Caco-2 (cell line): Measurements from ENCODE around the gene LTO1. TPM values are rescaled to one million over a fixed set of nuclear protein-coding genes. Genes with fewer than 3 reads are reported as not detected.
A peak's percentile ranks its signal among the peaks of the same experiment; 100 is the strongest.
"Not testable (repeated sequence)": the region's sequence is repeated elsewhere in the genome, so short reads cannot be mapped to it uniquely, and the experiment has no call there.

Experiments
- BruUV-seq: library from RNA; stranded (reverse); fragments of 400-500 nt; replicated peaks from 2 replicates; lab custom pipeline; 2021; lab: Mats Ljungman, UMichigan
- CTCF ChIA-PET: fragments of 300-600 bp; sonication (Branson Sonifier 250); formaldehyde crosslinking; loops from one replicate; lab custom pipeline; 2022; ENCODE audit warnings: antibody characterized with exemption; lab: Charles Lee
- POLR2A ChIA-PET: fragments of 300-600 bp; sonication (Branson Sonifier 250); formaldehyde crosslinking; loops from one replicate; lab custom pipeline; 2022; ENCODE audit warnings: antibody characterized with exemption; lab: Charles Lee
- DNase-seq, 2 experiments: peaks; one replicate each; pipeline versions ENCODE4 v3.0.0 to v3.0.0-alpha.2; 2020 to 2022
- H3K27me3 ChIP-seq: replicated peaks from 2 replicates; pipeline ENCODE4 v1.6.0; 2011; ENCODE audit warnings: low read length; ENCODE audit not compliant: control insufficient read depth, insufficient read depth
- H3K36me3 ChIP-seq: 2 replicates; pipeline ENCODE4 v1.5.1; 2011; ENCODE audit warnings: low read length; ENCODE audit not compliant: control insufficient read depth, insufficient read depth
- H3K4me1 ChIP-seq: fragments of 250-450 bp; sonication (Bioruptor Pico); 2 replicates; pipeline ENCODE4 v1.5.1; 2020; ENCODE audit warnings: mild to moderate bottlenecking
- H3K4me3 ChIP-seq: 2 replicates; pipeline ENCODE4 v1.5.1; 2011; ENCODE audit warnings: low read depth, mild to moderate bottlenecking, control low read depth, low read length
- H3K9me3 ChIP-seq: fragments of 250-450 bp; sonication (Bioruptor Pico); 2 replicates; pipeline ENCODE4 v1.5.1; 2020; ENCODE audit warnings: mild to moderate bottlenecking, moderate library complexity
- H3K27ac Mint-ChIP-seq: one replicate; pipeline ENCODE4 v1.8.0; 2022; ENCODE audit warnings: mixed read lengths; ENCODE audit not compliant: unreplicated experiment
- H3K27me3 Mint-ChIP-seq: one replicate; pipeline ENCODE4 v1.8.0; 2022; ENCODE audit warnings: mixed read lengths; ENCODE audit not compliant: insufficient read depth, unreplicated experiment
- H3K36me3 Mint-ChIP-seq: one replicate; pipeline ENCODE4 v1.8.0; 2022; ENCODE audit warnings: mild to moderate bottlenecking, mixed read lengths; ENCODE audit not compliant: insufficient read depth, unreplicated experiment
- H3K4me1 Mint-ChIP-seq: one replicate; pipeline ENCODE4 v1.8.0; 2022; ENCODE audit warnings: low read depth, mixed read lengths; ENCODE audit not compliant: unreplicated experiment
- H3K4me3 Mint-ChIP-seq: one replicate; pipeline ENCODE4 v1.8.0; 2022; ENCODE audit warnings: mild to moderate bottlenecking, moderate library complexity, mixed read lengths; ENCODE audit not compliant: unreplicated experiment
- H3K9me3 Mint-ChIP-seq: one replicate; pipeline ENCODE4 v1.8.0; 2022; ENCODE audit warnings: mixed read lengths; ENCODE audit not compliant: unreplicated experiment
- CTCF ChIP-seq, 2 experiments: fragments of 200-600 bp in 1 of 2; IDR thresholded peaks; 1 replicate in 1 of 2; 2 replicates in 1 of 2; pipeline versions ENCODE4 v1.5.1 to v1.8.0; 2011 to 2022; ENCODE audit warnings: antibody characterized with exemption in 1 of 2, control low read depth in 1 of 2, inconsistent platforms in 1 of 2, low read depth in 1 of 2, low read length in 1 of 2, mild to moderate bottlenecking in 1 of 2, moderate library complexity in 1 of 2; ENCODE audit not compliant: insufficient read depth in 1 of 2, severe bottlenecking in 1 of 2, unreplicated experiment in 1 of 2
- intact Hi-C: fragments of 100-400 bp; cut with micrococcal nuclease; formaldehyde crosslinking; loops from one replicate; pipeline ENCODE4 v1.10.0; 2022; ENCODE audit not compliant: unreplicated experiment
- total RNA-seq: library from RNA; stranded (reverse); gene quantifications from 2 replicates; pipeline ENCODE4 v1.2.3, GENCODE V29; 2022

Gene LTO1
- total RNA-seq, 1 experiment from 2014 or later, result 49.3 TPM

- Histone ChIP-seq H3K9me3 (no peaks in the 10 kb centered on the region), H3K27me3 (no peaks in the 10 kb centered on the region), H3K4me1 (peaks cover 11% of the 10 kb centered on the region), H3K4me3 (no peak overlapping the region), H3K36me3 (no peaks in the 10 kb centered on the region)
- Mint-ChIP-seq H3K36me3 (no peaks in the 10 kb centered on the region), H3K9me3 (peaks cover 31% of the 10 kb centered on the region), H3K4me1 (peaks cover 25% of the 10 kb centered on the region), H3K4me3 (no peak overlapping the region), H3K27me3 (no peaks in the 10 kb centered on the region), H3K27ac (peak overlapping the region; percentile 80)
- ChIA-PET POLR2A (no interaction called here), CTCF (no interaction called here)
- BruUV-seq, result no TSS peak
- no peak for TF ChIP-seq CTCF (IDR thresholded peaks at IDR 0.05; ENCODE audit: insufficient read depth in 1 of 2, low read depth in 1 of 2, low read length in 1 of 2, severe bottlenecking in 1 of 2, unreplicated experiment in 1 of 2)
- intact Hi-C loops, result loop anchor here (5.0 kb wide), 1 partner anchor 508 kb away; no protein-coding TSS in a partner anchor
- no peak for DNase-seq
Observed at GRCh38 chr11:69689484-69690319, 14.5 kb upstream of the LTO1 start.

- CTCF ChIA-PET, H3K36me3 ChIP-seq, H3K36me3 Mint-ChIP-seq, H3K9me3 ChIP-seq, H3K27me3 ChIP-seq, H3K27me3 Mint-ChIP-seq, BruUV-seq, H3K4me3 ChIP-seq, H3K4me3 Mint-ChIP-seq, POLR2A ChIA-PET: not testable (repeated sequence)
- DNase-seq, result peak; percentile 68 to 78
- intact Hi-C loops, result loop anchor here (5.0 kb wide), 1 partner anchor 509 kb away; no protein-coding TSS in a partner anchor
- Mint-ChIP-seq H3K9me3 (peaks cover 31% of the 10 kb centered on the region), H3K4me1 (peaks cover 25% of the 10 kb centered on the region), H3K27ac (peak overlapping the region; percentile 80)
- H3K4me1 ChIP-seq, result peaks cover 11% of the 10 kb centered on the region
Observed at GRCh38 chr11:69687969-69688771, 13.0 kb upstream of the LTO1 start.

- H3K9me3 ChIP-seq, result no peaks in the 10 kb centered on the region
- no peaks in the 10 kb centered on the region for H3K36me3 ChIP-seq
- CTCF ChIA-PET, result interaction anchor here (0.7 to 1.2 kb wide), 2 partner anchors 22 to 181 kb away, joined by 3 to 5 read pairs; no protein-coding TSS in a partner anchor
- Mint-ChIP-seq H3K27ac (no peak overlapping the region), H3K4me3 (no peak overlapping the region), H3K4me1 (peaks cover 25% of the 10 kb centered on the region), H3K27me3 (no peaks in the 10 kb centered on the region), H3K36me3 (no peaks in the 10 kb centered on the region), H3K9me3 (peaks cover 21% of the 10 kb centered on the region)
- intact Hi-C loops, result loop anchor here (1.0 to 5.0 kb wide), 4 partner anchors 22 to 510 kb away; no protein-coding TSS in a partner anchor
- no TSS peak for BruUV-seq
- no peak overlapping the region for H3K4me3 ChIP-seq
- H3K27me3 ChIP-seq, result no peaks in the 10 kb centered on the region
- no peak for TF ChIP-seq CTCF (IDR thresholded peaks at IDR 0.05; ENCODE audit: insufficient read depth in 1 of 2, low read depth in 1 of 2, low read length in 1 of 2, severe bottlenecking in 1 of 2, unreplicated experiment in 1 of 2)
- DNase-seq, result no peak
- POLR2A ChIA-PET, result no interaction called here
- peaks cover 11% of the 10 kb centered on the region for H3K4me1 ChIP-seq
Observed at GRCh38 chr11:69686856-69687255, 11.7 kb upstream of the LTO1 start.
